GM21619 (cell line): Measurements from ENCODE around the gene RNF168.
A peak's percentile ranks its signal among the peaks of the same experiment; 100 is the strongest.
"Not testable (repeated sequence)": the region's sequence is repeated elsewhere in the genome, so short reads cannot be mapped to it uniquely, and the experiment has no call there.

Experiments used
- ATAC-seq: cut with Tn5 transposase; IDR thresholded peaks from one replicate; pipeline ENCODE4 v1.9.1; 2021; ENCODE audit not compliant: unreplicated experiment

Gene RNF168

DNA sequence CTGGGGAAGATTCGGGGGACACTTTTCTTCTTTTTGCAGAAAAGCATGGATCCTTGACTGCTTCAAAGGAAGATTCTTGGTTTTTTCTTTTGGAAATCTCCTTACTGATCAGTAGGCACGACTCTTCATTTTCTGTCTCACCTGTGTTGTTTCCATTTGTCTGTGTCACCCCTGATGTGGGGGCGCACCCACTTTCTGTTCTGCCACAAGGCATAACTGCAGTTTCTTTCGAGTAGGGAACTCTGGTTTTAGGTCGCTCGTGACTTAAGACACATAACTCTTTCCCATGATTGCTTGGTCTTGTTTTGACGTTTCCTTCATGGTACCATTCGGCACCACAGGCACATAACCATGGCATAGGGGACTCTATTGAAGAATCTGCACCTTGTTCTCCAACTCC, 31.3 kb downstream of the RNF168 start:
- ATAC-seq: no peak

DNA sequence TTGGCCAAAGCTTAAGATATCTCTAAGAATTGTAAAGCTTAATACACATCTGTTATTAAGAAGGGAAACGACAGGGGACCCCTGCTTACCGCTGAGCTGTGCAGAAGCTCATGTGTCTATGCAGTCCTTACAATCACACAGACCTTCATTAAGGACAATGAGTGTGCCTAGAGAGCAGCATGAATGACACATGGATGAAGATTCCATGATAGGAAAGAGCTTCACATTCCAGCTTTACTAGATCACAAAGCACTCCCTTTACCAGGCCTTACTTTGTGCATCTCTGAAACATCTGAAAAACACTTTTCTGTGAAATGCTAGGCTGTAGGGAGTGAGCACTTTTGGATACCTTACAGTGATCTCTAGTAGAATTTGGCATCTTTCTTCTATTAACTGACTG, 32.0 kb downstream of the RNF168 start:
- ATAC-seq: no peak

DNA sequence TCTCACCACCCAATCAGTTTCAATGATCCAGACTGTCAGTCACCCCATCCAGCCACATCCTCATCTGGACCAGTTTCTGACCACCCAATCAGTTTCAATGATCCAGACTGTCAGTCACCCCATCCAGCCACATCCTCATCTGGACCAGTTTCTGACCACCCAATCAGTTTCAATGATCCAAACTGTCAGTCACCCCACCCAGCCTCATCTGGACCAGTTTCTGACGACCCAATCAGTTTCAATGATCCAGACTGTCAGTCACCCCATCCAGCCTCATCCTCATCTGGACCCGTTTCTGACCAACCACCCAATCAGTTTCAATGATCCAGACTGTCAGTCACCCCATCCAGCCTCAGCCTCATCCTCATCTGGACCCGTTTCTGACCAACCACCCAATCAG, 33.4 kb downstream of the RNF168 start:
- ATAC-seq: not testable (repeated sequence)

DNA sequence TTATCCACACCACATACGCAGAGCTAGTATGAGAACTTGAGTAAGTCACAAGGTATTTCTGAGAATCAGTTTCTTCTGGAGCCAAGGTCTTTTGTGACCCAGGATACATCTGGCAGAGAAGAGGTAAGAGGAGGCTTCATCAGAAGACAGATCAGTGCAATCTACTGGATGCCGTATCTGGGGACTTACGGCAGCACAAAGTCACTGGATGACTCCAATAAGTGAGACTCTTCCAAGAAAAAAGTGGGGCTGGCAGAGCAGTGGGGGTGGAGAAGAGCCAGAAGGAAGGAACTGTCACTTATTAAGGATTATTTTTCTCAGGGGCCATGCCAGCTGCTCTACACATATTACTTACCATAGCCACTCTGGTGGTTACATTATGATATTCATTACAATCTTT, 39.8 kb downstream of the RNF168 start:
- ATAC-seq: no peak

DNA sequence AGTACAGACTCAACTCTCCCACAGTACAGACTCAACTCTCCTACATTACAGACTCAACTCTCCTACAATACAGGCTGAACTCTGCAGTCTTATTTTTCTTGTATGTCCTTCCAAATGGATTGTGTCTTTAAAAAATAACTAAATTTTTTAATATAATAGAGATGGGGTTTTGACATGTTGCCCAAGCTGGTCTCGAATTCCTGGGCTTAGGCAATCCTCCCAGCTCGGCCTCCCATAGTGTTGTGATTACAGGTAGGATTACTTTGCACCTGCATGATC, 40.2 kb downstream of the RNF168 start:
- ATAC-seq: no peak

DNA sequence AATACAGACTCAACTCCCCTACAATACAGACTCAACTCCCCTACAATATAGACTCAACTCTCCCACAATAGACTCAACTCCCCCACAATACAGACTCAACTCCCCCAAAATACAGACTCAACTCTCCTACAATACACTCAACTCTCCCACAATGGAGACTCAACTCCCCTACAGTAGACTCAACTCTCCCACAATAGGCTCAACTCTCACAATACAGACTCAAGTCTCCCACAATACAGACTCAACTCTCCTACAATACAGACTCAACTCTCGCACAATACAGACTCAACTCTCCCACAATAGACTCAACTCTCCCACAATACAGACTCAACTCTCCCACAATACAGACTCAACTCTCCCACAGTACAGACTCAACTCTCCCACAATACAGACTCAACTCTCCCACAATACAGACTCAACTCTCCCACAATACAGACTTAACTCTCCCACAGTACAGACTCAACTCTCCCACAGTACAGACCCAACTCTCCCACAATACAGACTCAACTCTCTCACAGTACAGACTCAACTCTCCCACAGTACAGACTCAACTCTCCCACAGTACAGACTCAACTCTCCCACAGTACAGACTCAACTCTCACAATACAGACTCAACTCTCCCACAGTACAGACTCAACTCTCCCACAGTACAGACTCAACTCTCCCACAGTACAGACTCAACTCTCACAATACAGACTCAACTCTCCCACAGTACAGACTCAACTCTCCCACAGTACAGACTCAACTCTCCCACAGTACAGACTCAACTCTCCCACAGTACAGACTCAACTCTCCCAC, 40.7 kb downstream of the RNF168 start:
- not testable (repeated sequence) for ATAC-seq

DNA sequence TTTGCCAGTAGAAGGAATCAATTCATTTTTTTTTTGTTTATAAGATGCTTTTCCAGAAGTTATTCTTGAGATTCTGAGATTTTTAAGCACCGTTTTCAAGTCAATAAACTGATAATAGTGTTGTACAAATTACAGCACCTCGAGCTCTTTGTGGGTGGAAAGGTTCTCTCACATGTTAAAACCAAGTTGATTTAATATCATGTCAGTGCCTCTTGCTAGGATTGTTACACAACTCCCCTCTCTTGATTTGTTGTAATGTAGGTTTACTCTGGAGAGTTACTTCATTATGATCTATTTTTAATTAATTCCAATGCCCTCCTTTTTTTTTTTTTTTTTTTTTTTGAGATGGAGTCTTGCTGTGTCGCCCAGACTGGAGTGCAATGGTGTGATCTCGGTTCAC, 45.5 kb downstream of the RNF168 start:
- no peak for ATAC-seq

DNA sequence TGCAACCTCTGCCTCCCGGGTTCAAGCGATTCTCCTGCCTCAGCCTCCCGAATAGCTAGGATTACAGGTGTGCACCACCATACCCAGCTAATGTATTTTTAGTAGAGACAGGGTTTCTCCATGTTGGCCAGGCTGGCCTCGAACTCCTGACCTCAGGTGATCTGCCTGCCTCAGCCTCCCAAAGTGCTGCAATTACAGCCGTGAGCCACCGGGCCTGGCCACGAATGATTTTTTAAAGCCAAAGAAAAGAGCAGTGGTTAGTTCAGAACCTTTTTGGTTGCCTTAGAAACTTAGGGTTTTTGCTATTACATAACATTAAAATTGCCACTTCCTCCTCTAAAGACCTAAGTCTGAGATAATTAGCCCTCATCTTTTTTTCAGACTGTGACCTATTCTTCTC, 46.1 kb downstream of the RNF168 start:
- not testable (repeated sequence) for ATAC-seq

DNA sequence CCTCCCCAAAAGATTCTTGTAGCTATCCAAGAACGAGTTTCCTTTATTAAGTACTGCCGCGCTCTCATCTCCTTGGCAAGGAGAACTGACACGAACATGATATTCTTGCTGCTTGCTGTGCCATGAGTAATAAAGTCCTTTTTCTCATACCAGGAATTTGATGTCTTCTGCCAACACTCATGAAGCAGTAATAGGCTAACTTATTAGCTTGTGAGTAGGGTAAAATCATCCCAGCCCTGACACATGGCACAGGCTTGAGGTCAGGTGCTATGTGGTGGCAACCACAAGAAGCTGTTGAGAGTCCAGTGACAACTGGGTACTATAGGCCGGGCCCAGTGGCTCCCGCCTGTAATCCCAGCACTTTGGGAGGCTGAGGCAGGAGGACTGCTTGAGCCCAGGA, 48.6 kb downstream of the RNF168 start:
- no peak for ATAC-seq

DNA sequence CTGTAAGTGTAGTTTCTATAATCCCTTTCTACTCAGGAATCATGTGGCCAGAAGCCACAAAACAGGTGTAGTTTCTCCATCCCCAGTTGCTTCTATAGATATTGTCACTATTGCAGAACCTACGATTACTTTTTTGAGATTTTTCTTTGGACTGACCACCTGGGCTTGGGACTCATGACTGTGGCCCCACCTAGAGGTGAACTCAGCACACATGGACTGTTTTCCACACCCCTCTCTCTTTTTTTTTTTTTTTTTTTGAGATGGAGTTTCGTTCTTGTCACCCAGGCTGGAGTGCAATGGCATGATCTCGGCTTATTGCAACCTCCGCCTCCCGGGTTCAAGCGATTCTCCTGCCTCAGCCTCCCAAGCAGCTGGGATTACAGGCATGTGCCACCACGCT, 58.2 kb downstream of the RNF168 start:
- not testable (repeated sequence) for ATAC-seq

DNA sequence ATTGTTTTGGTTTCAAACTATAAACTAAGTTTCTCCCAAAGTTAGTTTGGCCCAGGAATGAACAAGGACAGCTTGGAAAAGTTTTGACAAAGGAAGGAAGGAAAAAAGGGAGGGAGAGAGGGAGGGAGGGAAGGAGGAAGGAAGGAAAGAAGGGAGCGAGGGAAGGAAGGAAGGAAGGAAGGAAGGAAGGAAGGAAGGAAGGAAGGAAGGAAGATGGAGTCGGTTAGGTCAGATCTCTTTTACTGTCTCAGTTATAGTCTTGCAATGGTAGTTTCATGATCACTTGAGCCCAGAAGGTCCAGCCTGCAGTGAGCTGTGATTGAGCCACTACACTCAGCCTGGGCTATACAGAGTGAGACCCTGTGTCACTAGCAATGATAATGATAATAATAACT, 59.1 kb downstream of the RNF168 start:
- ATAC-seq: no peak

DNA sequence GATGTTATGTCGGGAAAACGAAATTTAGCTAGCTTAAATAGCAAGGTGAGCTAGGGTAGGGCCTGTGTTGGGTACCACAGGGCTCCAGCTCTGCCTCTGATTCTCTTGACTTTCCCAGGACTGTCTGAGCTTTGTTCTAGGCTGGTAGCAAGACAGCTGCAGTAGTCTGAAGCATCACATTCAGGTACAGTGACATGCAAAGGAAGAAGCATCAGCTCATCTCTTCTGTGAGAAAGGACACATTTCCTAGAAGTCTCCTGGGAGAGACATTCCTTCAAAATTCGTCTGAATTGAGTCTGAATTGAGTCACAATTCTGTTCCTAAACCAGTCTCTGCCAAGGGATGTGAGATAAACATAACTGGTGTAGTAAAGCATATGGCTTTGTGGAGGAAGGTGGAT, 62.9 kb downstream of the RNF168 start:
- no peak for ATAC-seq

DNA sequence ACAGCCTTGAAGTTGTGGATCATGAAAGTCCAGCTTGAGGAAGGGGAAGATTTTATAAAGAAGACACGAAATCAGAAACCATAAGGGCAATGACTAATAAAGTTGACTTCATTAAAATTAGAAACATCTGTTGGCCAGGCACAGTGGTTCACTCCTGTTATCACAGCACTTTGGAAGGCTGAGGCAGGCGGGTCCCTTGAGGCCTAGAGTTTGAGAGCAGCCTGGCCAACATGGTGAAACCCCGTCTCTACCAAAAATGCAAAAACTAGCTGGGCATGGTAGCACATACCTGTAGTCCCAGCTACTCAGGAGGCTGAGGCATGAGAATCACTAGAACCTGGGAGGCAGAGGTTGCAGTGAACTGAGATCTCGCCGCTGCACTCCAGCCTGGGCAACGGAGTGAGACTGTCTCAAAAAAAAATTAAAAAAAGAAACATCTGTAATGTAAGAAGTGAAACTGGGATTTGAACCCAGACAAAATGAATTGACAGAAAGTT, 63.5 kb downstream of the RNF168 start:
- no peak for ATAC-seq

DNA sequence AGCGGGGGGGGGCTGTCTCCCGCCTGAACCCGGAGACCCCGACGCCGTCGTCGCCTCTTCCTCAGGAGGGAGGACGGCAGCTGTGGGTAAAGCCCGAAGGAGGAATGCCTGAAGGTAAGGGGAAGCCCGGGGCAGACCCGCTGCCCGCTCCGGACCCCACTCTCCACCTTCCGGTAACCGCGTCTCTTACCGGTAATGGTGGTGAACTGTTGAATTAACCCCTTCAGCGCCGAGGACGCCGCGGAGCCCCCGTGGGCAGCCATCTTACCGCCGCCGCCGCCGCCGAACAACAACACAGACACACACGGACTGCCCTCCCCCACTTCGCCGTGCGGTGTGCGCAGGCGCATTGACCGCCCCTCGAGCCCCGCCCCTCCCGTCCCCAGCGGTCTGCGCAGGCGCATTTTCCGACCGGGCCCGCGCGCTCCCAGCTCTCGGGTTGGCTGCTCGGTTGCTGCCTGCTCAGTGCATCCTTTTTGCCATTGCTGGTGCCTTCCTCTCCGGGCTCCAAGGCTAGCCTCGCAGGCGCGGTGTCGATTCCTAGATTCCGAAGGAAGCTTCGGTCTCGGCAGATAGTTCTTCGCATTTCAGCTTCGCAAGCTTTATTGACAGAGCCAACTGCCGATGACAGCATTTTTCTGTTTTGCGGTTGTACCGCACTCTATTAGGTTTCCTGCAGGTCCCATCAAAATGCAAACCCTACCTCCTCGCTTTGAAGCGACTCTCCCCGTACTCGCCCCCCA, 71.3 kb downstream of the RNF168 start, which contains the start of gene UBXN7:
Gene UBXN7 (minus strand): TSS at position 291 of the 743 bp plus-strand sequence. CDS start 28 bp downstream, at position 263.
- ATAC-seq: peak; percentile 77

DNA sequence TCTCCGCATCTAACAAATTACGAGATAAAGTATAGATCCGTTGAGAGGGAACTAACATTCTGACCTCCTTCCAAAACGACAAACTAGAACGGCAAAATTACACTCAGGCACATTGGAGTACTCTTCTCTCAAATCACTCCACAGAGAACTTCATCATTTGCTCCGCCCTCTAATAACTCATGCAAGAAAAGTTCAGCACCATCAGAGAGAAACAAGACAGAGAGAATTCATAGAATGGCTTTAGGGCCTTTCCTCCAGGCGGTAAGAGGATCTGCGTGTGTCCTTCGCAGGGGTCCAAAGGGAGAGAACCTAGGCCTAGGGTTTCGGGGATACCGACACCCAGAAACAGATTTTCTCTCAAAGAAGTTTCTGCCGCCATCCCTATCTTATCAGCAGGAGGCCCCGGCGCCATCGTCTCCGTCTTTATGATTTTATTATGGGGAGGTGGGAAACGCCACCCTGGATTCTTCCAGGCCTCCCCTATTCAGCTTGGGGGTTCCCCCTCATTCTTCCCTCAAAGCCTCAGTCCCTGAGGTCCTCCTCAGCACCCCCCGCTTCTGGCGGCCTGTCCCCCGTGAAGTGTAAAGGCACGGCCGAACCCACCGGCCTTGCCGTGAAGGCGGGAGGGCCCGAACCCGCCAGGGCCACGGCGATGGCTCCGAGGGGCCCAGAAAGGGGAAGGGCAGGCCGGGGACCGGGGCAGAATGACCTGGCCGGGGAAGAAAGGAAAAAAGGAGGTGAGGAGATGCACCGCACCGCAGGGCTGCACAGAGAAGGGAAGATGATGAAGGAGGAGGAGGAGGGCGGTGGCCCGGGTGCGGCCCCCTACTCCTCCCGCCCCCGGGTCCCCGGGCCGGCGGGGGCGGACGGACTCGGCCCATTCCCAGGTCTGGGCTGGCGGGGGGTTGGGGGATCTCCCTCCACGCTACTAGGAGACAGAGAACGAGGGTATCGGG, 72.1 kb downstream of the RNF168 start:
- ATAC-seq: peak; percentile 25

DNA sequence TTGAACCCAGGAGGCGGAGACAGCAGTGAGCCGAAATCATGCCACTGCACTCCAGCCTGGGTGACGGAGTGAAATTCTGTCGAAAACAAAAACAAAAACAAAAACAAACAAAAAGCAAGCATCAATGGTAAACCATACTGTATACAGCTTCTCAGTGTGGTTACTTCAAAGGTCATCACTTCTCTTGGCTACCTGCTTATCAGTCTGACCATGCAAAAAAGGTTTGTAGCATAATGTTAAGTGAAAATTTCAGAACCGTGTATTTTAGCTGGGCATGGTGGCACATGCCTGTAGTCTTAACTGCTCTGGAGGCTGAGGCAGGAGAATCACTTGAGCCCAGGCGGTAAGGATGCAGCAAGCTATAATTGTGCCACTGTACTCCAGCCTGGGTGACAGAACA, 75.5 kb downstream of the RNF168 start:
- ATAC-seq: no peak

DNA sequence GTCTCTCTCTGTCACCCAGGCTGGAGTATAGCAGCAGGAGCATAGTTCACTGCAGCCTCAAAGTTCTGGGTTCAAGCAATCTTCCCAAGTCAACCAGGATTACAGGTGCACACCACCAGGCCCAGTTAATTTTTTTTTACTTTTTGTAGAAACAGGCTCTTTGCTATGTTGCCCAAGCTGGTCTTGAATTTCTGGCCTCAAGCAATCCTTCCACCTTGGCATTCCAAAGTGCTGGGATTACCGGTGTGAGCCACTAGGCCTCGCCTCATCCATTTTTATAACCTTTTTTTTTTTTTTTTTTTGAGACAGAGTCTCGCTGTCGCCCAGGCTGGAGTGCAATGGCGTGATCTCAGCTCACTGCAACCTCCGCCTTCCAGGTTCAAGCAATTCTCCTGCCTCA, 79.1 kb downstream of the RNF168 start:
- not testable (repeated sequence) for ATAC-seq

DNA sequence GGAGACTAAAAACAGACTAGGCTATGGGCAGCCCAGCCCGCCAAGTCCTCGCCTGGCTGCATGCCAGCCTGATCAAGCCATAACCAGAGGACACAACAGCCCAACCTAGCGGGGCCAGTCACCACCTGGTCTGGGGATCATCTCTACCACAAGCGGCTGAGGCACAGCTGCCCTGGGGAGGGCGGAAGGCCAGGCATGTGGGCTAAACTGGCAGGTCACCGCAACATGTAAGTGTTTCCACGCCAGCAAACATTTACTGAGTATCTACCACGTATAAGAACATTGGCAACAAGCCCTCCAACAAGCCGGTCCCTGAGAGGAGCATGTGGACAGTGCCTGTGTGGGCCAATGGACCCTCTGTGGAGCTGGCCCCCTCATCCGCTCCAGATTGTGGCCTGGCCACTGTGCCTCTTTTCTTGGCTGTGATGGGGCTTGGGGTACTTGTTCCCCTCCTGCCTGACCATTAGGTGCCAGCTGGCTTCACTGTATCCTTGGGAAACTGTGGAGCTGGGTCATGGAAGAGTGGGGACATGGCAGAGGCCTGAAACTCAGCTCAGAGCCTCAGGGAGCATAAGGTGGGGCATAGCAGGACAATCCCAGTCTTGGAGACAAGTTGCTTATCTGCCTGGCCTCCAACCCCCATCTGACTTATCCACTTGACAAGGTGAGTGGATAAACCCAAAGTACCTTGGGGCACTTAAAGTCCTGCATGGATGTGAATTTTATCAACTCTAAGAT, 80.4 kb downstream of the RNF168 start:
- ATAC-seq: no peak

DNA sequence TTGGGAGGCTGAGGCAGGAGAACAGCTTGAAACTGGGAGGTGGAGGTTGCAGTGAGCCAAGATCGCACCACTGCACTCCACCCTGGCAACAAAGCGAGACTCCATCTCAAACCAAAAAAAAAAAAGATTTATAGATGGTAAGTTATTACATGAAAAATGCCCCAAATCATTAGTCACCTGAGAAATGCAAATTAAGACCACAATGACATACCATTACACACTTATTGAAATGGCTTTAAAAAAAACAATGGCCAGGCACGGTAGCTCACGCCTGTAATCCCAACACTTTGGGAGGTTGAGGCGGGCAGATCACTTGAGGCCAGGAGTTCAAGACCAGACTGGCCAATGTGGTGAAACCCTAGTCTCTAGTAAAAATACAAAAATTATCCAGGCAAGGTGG, 81.9 kb downstream of the RNF168 start:
- ATAC-seq: not testable (repeated sequence)

DNA sequence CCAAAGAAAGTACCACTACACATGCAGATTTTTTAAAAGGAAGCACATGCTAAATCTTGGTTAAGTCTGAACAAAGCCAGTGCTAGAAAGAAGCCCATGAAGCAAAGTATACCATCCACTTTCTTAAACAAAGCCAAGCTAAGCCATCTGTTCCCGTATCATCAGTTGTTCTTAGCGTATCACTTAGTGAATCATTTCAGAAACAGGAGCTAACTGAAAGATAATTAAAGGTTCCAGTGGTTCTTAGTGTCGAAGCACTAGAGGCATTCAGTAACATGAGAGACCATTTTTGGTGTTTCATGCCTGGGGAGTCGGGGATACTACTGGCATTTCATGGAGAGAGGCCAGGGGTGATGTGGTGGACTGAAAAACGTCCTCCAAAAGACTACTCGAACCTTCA, 84.2 kb downstream of the RNF168 start:
- no peak for ATAC-seq
